WERI-Rb-1 (cell line): ENCODE measurements around the gene KRR1.
"Not testable (repeated sequence)": the region's sequence is repeated elsewhere in the genome, so short reads cannot be mapped to it uniquely, and the experiment has no call there.

Experiments
- DNase-seq: peaks from one replicate; pipeline ENCODE4 v3.0.0-alpha.2; 2020
- H3K27ac ChIP-seq: fragments of 250-450 bp; sonication (Bioruptor Pico); 2 replicates; pipeline ENCODE4 v1.5.1; 2020; ENCODE audit warnings: mild to moderate bottlenecking, moderate library complexity
- H3K27me3 ChIP-seq: fragments of 250-450 bp; sonication (Bioruptor Pico); 2 replicates; pipeline ENCODE4 v1.5.1; 2021; ENCODE audit warnings: mild to moderate bottlenecking, low read depth, moderate library complexity; ENCODE audit not compliant: insufficient read depth, severe bottlenecking
- H3K36me3 ChIP-seq: fragments of 250-450 bp; sonication (Bioruptor Pico); 2 replicates; pipeline ENCODE4 v1.5.1; 2020; ENCODE audit warnings: mild to moderate bottlenecking, moderate library complexity
- H3K4me3 ChIP-seq: 2 replicates; pipeline ENCODE4 v1.5.1; 2011; ENCODE audit warnings: low read depth, mild to moderate bottlenecking, control low read depth, low read length
- H3K9me3 ChIP-seq: fragments of 250-450 bp; sonication (Bioruptor Pico); 2 replicates; pipeline ENCODE4 v1.5.1; 2021; ENCODE audit warnings: mild to moderate bottlenecking, moderate library complexity; ENCODE audit not compliant: severe bottlenecking
- CTCF ChIP-seq: IDR thresholded peaks from 2 replicates; pipeline ENCODE4 v1.5.1; 2011; ENCODE audit warnings: low read depth, mild to moderate bottlenecking, control low read depth, inconsistent platforms, low read length

The KRR1 gene

DNA sequence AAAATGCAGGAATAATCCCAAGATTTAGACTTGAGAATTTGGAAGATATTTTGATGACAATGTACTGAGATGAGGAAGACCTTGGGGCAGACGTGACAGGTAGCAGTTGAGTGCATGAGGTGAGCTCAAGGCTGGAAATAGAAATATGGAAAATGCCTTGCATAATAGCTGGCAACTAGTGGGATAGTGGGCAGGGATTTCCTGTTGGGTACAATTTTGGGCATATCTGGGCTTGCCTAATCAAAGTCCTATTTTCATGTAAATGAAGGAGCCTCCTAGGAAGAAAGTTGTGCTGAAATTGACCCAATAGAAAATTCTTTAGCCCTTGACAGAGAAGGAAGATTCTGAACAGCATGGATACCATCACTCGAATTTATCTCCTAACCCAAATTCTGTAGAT lies 37.3 kb downstream of the KRR1 start:
- TF ChIP-seq CTCF, result no peak
- Histone ChIP-seq H3K36me3 (no peaks in the 10 kb centered on the region), H3K27ac (no peak overlapping the region), H3K27me3 (no peaks in the 10 kb centered on the region), H3K9me3 (no peaks in the 10 kb centered on the region), H3K4me3 (no peak overlapping the region)
- DNase-seq, result no peak

DNA sequence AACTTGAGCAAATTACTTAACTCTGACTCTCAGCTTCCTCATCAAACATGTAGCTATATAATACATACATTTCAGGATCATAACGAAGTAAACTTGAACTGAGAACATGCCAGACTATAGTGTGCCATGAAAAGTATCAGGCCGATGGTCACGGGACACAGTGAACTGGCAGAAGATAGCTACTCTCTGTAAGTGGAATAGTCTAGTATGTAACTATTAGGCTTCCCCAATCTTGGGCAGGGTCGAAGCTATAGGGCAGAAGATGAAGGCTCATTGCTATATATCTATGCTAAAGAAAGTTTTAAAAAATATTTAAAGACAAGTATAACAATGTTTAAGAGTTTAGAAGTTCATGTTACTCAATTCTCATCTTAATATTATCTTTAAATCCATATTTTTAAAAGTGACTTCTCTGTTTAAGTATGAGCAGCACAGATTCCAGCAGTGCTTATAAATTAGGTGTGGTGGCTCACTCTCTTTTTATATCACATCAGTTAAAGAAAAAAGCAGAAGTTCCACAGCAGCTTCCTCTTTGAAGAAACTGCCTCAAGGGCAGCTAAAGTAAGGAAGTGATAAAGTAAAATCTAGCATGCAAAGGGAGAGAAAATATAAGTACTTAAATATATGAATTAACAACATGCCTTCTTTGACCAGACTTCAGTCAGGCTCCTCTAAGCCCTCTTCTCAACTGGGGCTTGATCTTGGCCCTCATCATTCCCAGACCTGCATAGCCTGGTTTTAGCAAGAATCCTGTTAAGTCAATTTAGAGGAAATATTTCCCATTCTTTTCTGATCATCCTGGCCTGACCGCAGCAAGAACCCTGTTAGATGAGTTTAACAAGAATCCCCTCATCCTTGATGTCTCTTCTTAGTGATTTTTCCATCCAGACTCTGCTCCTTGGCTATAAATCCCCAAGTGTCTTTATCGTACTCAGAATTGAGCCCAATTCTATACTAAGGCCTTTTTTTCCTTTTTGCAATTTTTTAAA lies 39.2 kb downstream of the KRR1 start:
- Histone ChIP-seq H3K4me3 (no peak overlapping the region), H3K9me3 (no peaks in the 10 kb centered on the region), H3K27me3 (no peaks in the 10 kb centered on the region), H3K27ac (no peak overlapping the region), H3K36me3 (no peaks in the 10 kb centered on the region)
- DNase-seq, result no peak
- TF ChIP-seq CTCF, result no peak

DNA sequence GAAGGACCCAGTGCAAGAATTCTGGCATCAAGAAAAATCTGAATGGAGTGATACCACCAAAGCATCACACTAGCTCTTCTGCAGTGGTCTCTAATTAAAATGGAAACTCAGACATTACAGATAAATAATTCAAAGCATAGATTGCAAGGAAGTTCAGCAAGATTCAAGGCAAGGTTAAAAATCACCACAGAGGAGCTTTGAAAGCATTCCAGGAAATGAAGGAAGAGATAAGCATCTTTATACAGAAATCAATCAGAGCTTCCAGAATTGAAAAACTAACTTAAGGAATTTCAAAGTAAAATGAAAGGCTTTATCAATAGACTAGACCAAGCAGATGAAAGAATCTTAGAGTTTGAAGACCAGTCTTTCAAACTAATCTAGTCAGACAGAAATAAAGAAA lies 51.2 kb downstream of the KRR1 start:
- no peak for TF ChIP-seq CTCF
- no peak for DNase-seq
- H3K27me3 ChIP-seq, result no peaks in the 10 kb centered on the region
- no peak overlapping the region for H3K4me3 ChIP-seq
- H3K9me3 ChIP-seq, result peaks cover 4% of the 10 kb centered on the region
- no peaks in the 10 kb centered on the region for H3K36me3 ChIP-seq
- no peak overlapping the region for H3K27ac ChIP-seq

GRCh38 chr12:75459755-75460154 lies 51.7 kb downstream of the KRR1 start:
- no peaks in the 10 kb centered on the region for H3K36me3 ChIP-seq
- DNase-seq, result no peak
- H3K27ac ChIP-seq, result no peak overlapping the region
- no peaks in the 10 kb centered on the region for H3K27me3 ChIP-seq
- no peak overlapping the region for H3K4me3 ChIP-seq
- no peak for TF ChIP-seq CTCF
- H3K9me3 ChIP-seq, result peaks cover 2% of the 10 kb centered on the region

DNA sequence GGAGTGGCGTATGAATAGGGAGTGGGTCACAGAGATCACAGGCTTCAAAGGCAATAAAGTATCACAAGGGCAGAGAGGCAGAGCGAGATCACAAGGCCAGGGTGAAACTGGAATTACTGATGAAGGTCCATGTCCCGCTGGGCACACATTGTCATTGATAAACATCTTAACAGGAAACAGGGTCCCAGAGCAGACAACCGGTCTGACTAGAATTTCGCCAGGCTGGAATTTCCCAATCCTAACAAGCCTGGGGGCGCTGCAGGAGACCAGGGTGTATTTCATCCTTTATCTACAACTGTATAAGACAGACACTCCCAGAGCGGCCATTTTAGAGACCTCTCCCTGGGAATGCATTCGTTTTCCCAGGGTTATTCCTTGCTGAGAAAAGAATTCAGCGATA lies 53.5 kb downstream of the KRR1 start:
- not testable (repeated sequence) for H3K27ac ChIP-seq, DNase-seq, H3K27me3 ChIP-seq, H3K9me3 ChIP-seq, H3K4me3 ChIP-seq, H3K36me3 ChIP-seq

GRCh38 chr12:75457191-75457590 lies 54.2 kb downstream of the KRR1 start:
- Histone ChIP-seq H3K9me3 (no peaks in the 10 kb centered on the region), H3K27me3 (no peaks in the 10 kb centered on the region), H3K36me3 (no peaks in the 10 kb centered on the region), H3K4me3 (no peak overlapping the region), H3K27ac (no peak overlapping the region)
- no peak for DNase-seq
- TF ChIP-seq CTCF, result no peak
